ENCODE data around the gene SEPTIN5.
"Not testable (repeated sequence)": the region's sequence is repeated elsewhere in the genome, so short reads cannot be mapped to it uniquely, and the experiment has no call there.

SEPTIN5 gene

DNA sequence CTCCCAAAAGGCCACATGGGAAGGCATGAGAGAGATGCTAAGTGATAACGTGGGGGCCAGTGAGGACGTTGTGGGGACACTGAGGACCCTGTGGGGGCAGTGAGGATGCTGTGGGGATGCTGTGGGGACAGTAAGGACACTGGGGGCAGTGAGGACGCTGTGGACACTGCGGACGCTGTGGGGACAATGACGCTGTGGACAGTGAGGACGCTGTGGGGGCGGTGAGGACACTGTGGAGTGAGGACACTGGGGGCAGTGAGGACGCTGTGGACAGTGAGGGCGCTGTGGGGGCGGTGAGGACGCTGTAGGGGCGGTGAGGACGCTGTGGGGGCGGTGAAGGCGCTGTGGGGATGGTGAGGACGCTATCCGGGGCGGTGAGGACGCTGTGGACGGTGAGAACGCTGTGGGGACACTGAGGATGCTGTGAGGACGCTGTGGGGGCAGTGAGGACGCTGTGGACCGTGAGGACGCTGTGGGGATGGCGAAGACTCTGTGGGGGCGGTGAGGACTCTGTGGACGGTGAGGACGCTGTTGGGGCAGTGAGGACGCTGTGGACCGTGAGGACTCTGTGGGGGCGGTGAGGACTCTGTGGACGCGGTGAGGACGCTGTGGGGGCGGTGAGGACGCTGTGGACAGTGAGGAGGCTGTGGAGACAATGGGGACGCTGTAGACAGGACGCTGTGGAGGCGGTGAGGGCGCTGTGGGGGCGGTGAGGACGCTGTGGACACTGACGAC, 10.8 kb downstream of the SEPTIN5 start:
- Histone ChIP-seq H3K27me3 (ENCODE audit: low read length) (no peaks in the 10 kb centered on the region), H3K36me3 (ENCODE audit: low read length) (no peaks in the 10 kb centered on the region), H3F3A (ENCODE audit: insufficient read depth) (no peaks in the 10 kb centered on the region), H3K9me2 (replicated peaks; ENCODE audit: insufficient read depth, low read length) (no peaks in the 10 kb centered on the region), H3K4me2 (ENCODE audit: low read depth, low read length, poor library complexity, severe bottlenecking) (no peak overlapping the region), H2AFZ (ENCODE audit: low read depth, low read length, severe bottlenecking) (no peak overlapping the region), H3K9me3 (ENCODE audit: insufficient read depth, low read length) (no peaks in the 10 kb centered on the region), H3K4me3 (ENCODE audit: insufficient read depth, low read length, poor library complexity, severe bottlenecking) (no peak overlapping the region), H3K27ac (ENCODE audit: low read depth, low read length) (no peak overlapping the region), H3K9ac (ENCODE audit: low read length) (no peak overlapping the region), H4K20me1 (ENCODE audit: low read depth, low read length) (no peaks in the 10 kb centered on the region), H3K79me2 (ENCODE audit: insufficient read depth, low read length) (no peaks in the 10 kb centered on the region)
- TF ChIP-seq EZH2phosphoT487 (conservative IDR thresholded peaks at IDR 0.05; ENCODE audit: low read length) = no peak
- TF ChIP-seq, protein P1, sequence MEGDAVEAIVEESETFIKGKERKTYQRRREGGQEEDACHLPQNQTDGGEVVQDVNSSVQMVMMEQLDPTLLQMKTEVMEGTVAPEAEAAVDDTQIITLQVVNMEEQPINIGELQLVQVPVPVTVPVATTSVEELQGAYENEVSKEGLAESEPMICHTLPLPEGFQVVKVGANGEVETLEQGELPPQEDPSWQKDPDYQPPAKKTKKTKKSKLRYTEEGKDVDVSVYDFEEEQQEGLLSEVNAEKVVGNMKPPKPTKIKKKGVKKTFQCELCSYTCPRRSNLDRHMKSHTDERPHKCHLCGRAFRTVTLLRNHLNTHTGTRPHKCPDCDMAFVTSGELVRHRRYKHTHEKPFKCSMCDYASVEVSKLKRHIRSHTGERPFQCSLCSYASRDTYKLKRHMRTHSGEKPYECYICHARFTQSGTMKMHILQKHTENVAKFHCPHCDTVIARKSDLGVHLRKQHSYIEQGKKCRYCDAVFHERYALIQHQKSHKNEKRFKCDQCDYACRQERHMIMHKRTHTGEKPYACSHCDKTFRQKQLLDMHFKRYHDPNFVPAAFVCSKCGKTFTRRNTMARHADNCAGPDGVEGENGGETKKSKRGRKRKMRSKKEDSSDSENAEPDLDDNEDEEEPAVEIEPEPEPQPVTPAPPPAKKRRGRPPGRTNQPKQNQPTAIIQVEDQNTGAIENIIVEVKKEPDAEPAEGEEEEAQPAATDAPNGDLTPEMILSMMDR (IDR thresholded peaks at IDR 0.05; ENCODE audit: insufficient read depth, low read length, poor library complexity, severe bottlenecking) = no peak

DNA sequence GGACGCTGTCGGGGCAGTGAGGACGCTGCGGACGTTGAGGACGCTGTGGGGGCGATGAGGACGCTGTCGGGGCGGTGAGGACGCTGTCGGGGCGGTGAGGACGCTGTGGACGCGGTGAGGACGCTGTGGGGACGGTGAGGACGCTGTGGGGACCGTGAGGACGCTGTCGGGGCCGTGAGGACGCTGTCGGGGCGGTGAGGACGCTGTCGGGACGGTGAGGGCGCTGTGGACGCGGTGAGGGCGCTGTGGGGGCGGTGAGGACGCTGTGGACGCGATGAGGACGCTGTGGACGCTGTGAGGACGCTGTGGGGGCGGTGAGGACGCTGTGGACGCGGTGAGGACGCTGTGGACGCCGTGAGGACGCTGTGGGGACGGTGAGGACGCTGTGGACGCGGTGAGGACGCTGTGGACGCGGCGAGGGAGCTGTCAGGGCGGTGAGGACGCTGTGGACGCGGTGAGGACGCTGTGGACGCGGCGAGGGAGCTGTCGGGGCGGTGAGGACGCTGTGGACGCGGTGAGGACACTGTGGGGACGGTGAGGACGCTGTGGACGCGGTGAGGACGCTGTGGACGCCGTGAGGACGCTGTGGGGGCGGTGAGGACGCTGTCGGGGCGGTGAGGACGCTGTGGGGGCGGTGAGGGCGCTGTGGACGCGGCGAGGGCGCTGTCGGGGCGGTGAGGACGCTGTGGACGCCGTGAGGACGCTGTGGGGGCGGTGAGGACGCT, 11.9 kb downstream of the SEPTIN5 start:
- not testable (repeated sequence) for H4K20me1 ChIP-seq (ENCODE audit: low read depth, low read length); H3K36me3 ChIP-seq (ENCODE audit: low read length); H3K9ac ChIP-seq (ENCODE audit: low read length); H3K27me3 ChIP-seq (ENCODE audit: low read length); H3K4me3 ChIP-seq (ENCODE audit: insufficient read depth, low read length, poor library complexity, severe bottlenecking); H3K9me2 ChIP-seq (replicated peaks; ENCODE audit: insufficient read depth, low read length); H3K4me2 ChIP-seq (ENCODE audit: low read depth, low read length, poor library complexity, severe bottlenecking); H3K27ac ChIP-seq (ENCODE audit: low read depth, low read length); H3K79me2 ChIP-seq (ENCODE audit: insufficient read depth, low read length); H3K9me3 ChIP-seq (ENCODE audit: insufficient read depth, low read length); H2AFZ ChIP-seq (ENCODE audit: low read depth, low read length, severe bottlenecking); H3F3A ChIP-seq (ENCODE audit: insufficient read depth)

DNA sequence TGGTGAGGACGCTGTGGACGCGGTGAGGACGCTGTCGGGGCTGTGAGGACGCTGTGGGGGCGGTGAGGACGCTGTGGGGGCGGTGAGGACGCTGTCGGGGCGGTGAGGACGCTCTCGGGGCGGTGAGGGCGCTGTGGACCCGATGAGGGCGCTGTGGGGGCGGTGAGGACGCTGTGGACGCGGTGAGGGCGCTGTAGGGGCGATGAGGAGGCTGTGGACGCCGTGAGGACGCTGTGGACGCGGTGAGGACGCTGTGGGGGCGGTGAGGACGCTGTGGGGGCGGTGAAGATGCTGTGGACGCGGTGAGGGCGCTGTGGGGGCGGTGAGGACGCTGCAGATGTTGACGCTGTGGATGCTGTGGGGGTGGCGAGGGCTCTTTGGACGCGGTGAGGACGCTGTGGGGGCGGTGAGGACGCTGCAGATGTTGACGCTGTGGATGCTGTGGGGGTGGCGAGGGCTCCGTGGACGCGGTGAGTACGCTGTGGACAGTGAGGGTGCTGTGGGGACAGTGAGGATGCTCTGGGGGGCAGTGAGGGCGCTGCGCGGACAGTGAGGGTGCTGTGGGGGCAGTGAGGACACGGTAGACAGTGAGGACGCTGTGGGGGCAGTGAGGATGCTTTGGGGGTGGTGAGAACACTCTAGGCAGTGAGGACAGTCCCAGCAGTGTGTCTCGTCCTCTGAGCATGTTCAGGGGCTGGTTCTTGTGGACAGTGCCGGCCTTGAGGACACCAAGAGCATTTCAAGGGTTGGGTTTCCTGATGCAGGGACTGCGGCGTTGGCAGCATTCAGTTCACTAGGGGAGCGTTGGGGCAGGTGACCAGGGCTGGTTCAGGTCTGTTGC, 13.2 kb downstream of the SEPTIN5 start:
- H3K4me2 ChIP-seq (ENCODE audit: low read depth, low read length, poor library complexity, severe bottlenecking) = no peak overlapping the region
- H3K27me3 ChIP-seq (ENCODE audit: low read length) = no peaks in the 10 kb centered on the region
- no peaks in the 10 kb centered on the region for H3K9me3 ChIP-seq (ENCODE audit: insufficient read depth, low read length)
- H2AFZ ChIP-seq (ENCODE audit: low read depth, low read length, severe bottlenecking) = no peak overlapping the region
- no peaks in the 10 kb centered on the region for H3K9me2 ChIP-seq (replicated peaks; ENCODE audit: insufficient read depth, low read length)
- TF ChIP-seq, protein P1 (IDR thresholded peaks at IDR 0.05; ENCODE audit: insufficient read depth, low read length, poor library complexity, severe bottlenecking) = no peak
- TF ChIP-seq EZH2phosphoT487 (conservative IDR thresholded peaks at IDR 0.05; ENCODE audit: low read length) = no peak
- H3K9ac ChIP-seq (ENCODE audit: low read length) = no peak overlapping the region
- no peaks in the 10 kb centered on the region for H3K79me2 ChIP-seq (ENCODE audit: insufficient read depth, low read length)
- no peak overlapping the region for H3K4me3 ChIP-seq (ENCODE audit: insufficient read depth, low read length, poor library complexity, severe bottlenecking)
- no peaks in the 10 kb centered on the region for H3K36me3 ChIP-seq (ENCODE audit: low read length)
- H3K27ac ChIP-seq (ENCODE audit: low read depth, low read length) = no peak overlapping the region
- no peaks in the 10 kb centered on the region for H4K20me1 ChIP-seq (ENCODE audit: low read depth, low read length)
- H3F3A ChIP-seq (ENCODE audit: insufficient read depth) = no peaks in the 10 kb centered on the region

Measured in SU-DHL-6 (cell line).